HepG2 (cell line): ENCODE measurements around the gene LCAT. TPM values are rescaled to one million over a fixed set of nuclear protein-coding genes. Genes with fewer than 3 reads are reported as not detected.
A peak's percentile ranks its signal among the peaks of the same experiment; 100 is the strongest.

Source experiments
- FOXC1 ChIP-seq: sonication (generic); formaldehyde crosslinking; IDR thresholded peaks from 2 replicates; pipeline ENCODE4 v1.8.0; 2022; ENCODE audit warnings: mild to moderate bottlenecking, missing genetic modification reagents, borderline replicate concordance
- HDAC6 ChIP-seq: fragments of 200-600 bp; sonication (generic); IDR thresholded peaks from 2 replicates; pipeline ENCODE4 v1.7.0; 2017; ENCODE audit warnings: mild to moderate bottlenecking, antibody characterized with exemption, low read length, low read depth
- HHEX ChIP-seq: IDR thresholded peaks from 2 replicates; pipeline ENCODE4 v1.6.1; 2016; ENCODE audit warnings: control low read depth
- JUN ChIP-seq: sonication (generic); formaldehyde crosslinking; IDR thresholded peaks from 2 replicates; pipeline ENCODE4 v1.4.0; 2020; ENCODE audit warnings: mild to moderate bottlenecking, missing genetic modification reagents
- MATR3 ChIP-seq: sonication (generic); formaldehyde crosslinking; IDR thresholded peaks from 2 replicates; pipeline ENCODE4 v1.4.0; 2020; ENCODE audit warnings: missing genetic modification reagents
- MED8 ChIP-seq: sonication (generic); formaldehyde crosslinking; IDR thresholded peaks from 2 replicates; pipeline ENCODE4 v1.8.1; 2023; ENCODE audit warnings: mild to moderate bottlenecking, missing genetic modification reagents; ENCODE audit not compliant: insufficient replicate concordance
- MEF2D ChIP-seq: sonication (generic); formaldehyde crosslinking; IDR thresholded peaks from 2 replicates; pipeline ENCODE4 v1.5.1; 2020; ENCODE audit warnings: mild to moderate bottlenecking, missing genetic modification reagents
- MXD4 ChIP-seq: IDR thresholded peaks from 2 replicates; pipeline ENCODE4 v1.6.1; 2016; ENCODE audit warnings: mild to moderate bottlenecking, missing biosample characterization, missing genetic modification reagents
- MYNN ChIP-seq: sonication (generic); formaldehyde crosslinking; IDR thresholded peaks from 2 replicates; pipeline ENCODE4 v1.4.0; 2020; ENCODE audit warnings: mild to moderate bottlenecking, low read depth, missing genetic modification reagents
- TBP ChIP-seq: sonication (generic); formaldehyde crosslinking; IDR thresholded peaks from 2 replicates; pipeline ENCODE4 v1.5.0; 2020; ENCODE audit warnings: missing genetic modification reagents
- ZBTB1 ChIP-seq: sonication (generic); formaldehyde crosslinking; IDR thresholded peaks from 2 replicates; pipeline ENCODE4 v1.4.0; 2020; ENCODE audit warnings: missing genetic modification reagents, borderline replicate concordance
- ZBTB3 ChIP-seq: sonication (generic); formaldehyde crosslinking; IDR thresholded peaks from 2 replicates; pipeline ENCODE4 v1.4.0; 2020; ENCODE audit warnings: low read depth, mild to moderate bottlenecking, moderate library complexity, missing genetic modification reagents, borderline replicate concordance
- ZBTB42 ChIP-seq: sonication (generic); formaldehyde crosslinking; IDR thresholded peaks from 2 replicates; pipeline ENCODE4 v1.5.0; 2020; ENCODE audit warnings: mild to moderate bottlenecking, missing genetic modification reagents
- ZNF616 ChIP-seq: sonication (generic); formaldehyde crosslinking; IDR thresholded peaks from 2 replicates; pipeline ENCODE4 v1.5.0; 2020; ENCODE audit warnings: low read depth, mild to moderate bottlenecking, missing genetic modification reagents
- ZNF674 ChIP-seq: sonication (generic); formaldehyde crosslinking; IDR thresholded peaks from 2 replicates; pipeline ENCODE4 v1.5.0; 2020; ENCODE audit warnings: low read depth, mild to moderate bottlenecking, missing genetic modification reagents
- ZNF788 ChIP-seq: sonication (generic); formaldehyde crosslinking; IDR thresholded peaks from 2 replicates; pipeline ENCODE4 v1.5.0; 2020; ENCODE audit warnings: mild to moderate bottlenecking, missing genetic modification reagents, borderline replicate concordance
- polyA plus RNA-seq, 8 experiments: library from polyadenylated mRNA; depleted of rRNA in 3 of 8; stranded (reverse) in 7 of 8; unstranded in 1 of 8; fragments of >200 nt; fragmentation: Illumina TruSeq in 4 of 8; extraction: Trizol in 4 of 8; gene quantifications; 2 replicates each; pipeline versions ENCODE4 v1.2.1 to v1.2.3, GENCODE V29; 2011 to 2016; ENCODE audit warnings: low read depth in 4 of 8, missing spikeins in 1 of 8, mixed read lengths in 1 of 8; ENCODE audit not compliant: insufficient read depth in 1 of 8
- total RNA-seq, 5 experiments: library from RNA; depleted of rRNA; stranded (reverse); fragments of >200 nt; fragmentation: Illumina TruSeq; extraction: Trizol; gene quantifications; 2 replicates each; pipeline ENCODE4 v1.2.3, GENCODE V29; 2016; ENCODE audit warnings: low read depth in 1 of 5
- TF ChIP-seq, protein P1 (sequence below): sonication (generic); formaldehyde crosslinking; IDR thresholded peaks from 2 replicates; pipeline ENCODE4 v1.5.0; 2020; ENCODE audit warnings: missing genetic modification reagents
- TF ChIP-seq, protein P2 (sequence below): sonication (generic); formaldehyde crosslinking; IDR thresholded peaks from 2 replicates; pipeline ENCODE4 v1.4.0; 2020; ENCODE audit warnings: missing genetic modification reagents
- TF ChIP-seq, protein P3 (sequence below): sonication (generic); formaldehyde crosslinking; IDR thresholded peaks from 2 replicates; pipeline ENCODE4 v1.4.0; 2020; ENCODE audit warnings: missing genetic modification reagents
- TF ChIP-seq, protein P4 (sequence below): sonication (generic); formaldehyde crosslinking; IDR thresholded peaks from 2 replicates; pipeline ENCODE4 v1.4.0; 2020; ENCODE audit warnings: missing genetic modification reagents, mild to moderate bottlenecking, borderline replicate concordance
- TF ChIP-seq, protein P5 (sequence below): sonication (generic); formaldehyde crosslinking; IDR thresholded peaks from 2 replicates; pipeline ENCODE4 v1.4.0; 2020; ENCODE audit warnings: missing genetic modification reagents
- TF ChIP-seq, protein P6 (sequence below): IDR thresholded peaks from 2 replicates; pipeline ENCODE4 v1.6.1; 2016

Gene LCAT
- total and polyA plus RNA-seq, 2 of the 13 experiments (the other 11 are each of a cell fraction or from before 2014, with no cell fraction given), result 36.1 to 38.9 TPM

DNA sequence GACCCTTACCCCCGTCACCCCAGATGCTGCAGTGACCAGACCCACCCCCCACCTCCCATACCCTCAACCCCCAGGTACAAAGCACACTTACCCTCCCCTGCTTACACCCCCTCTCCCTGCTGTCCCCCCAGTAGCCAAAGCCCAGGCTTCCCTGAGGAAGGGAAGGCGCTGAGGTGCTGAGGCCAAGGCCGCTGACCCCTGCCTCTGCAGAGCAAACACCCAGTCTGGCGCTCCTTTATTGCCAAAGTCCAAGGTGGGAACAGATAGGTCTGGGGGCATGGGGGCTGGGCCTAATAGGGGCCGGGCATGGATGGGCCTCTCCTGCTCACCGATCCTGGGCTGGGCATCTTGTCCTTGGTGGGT lies 683 bp downstream of the LCAT start (continued):
- TF ChIP-seq ZBTB3 (CRISPR knock-in tag), result 0 out of 2 replicates have a peak, but pooled peaks have one; percentile 18
- peak; percentile 78; the same call in 1 of the 2 replicates for TF ChIP-seq ZBTB42
- no peak for TF ChIP-seq ZNF616 (CRISPR knock-in tag)
- TF ChIP-seq TBP, result no peak
- TF ChIP-seq, protein P1, sequence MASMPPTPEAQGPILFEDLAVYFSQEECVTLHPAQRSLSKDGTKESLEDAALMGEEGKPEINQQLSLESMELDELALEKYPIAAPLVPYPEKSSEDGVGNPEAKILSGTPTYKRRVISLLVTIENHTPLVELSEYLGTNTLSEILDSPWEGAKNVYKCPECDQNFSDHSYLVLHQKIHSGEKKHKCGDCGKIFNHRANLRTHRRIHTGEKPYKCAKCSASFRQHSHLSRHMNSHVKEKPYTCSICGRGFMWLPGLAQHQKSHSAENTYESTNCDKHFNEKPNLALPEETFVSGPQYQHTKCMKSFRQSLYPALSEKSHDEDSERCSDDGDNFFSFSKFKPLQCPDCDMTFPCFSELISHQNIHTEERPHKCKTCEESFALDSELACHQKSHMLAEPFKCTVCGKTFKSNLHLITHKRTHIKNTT (CRISPR knock-in tag), result no peak
- no peak; the same call in 1 of the 2 replicates for TF ChIP-seq ZNF674
- TF ChIP-seq HHEX (CRISPR knock-in tag), result peak; percentile 83
- TF ChIP-seq, protein P2, sequence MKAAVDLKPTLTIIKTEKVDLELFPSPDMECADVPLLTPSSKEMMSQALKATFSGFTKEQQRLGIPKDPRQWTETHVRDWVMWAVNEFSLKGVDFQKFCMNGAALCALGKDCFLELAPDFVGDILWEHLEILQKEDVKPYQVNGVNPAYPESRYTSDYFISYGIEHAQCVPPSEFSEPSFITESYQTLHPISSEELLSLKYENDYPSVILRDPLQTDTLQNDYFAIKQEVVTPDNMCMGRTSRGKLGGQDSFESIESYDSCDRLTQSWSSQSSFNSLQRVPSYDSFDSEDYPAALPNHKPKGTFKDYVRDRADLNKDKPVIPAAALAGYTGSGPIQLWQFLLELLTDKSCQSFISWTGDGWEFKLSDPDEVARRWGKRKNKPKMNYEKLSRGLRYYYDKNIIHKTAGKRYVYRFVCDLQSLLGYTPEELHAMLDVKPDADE (CRISPR knock-in tag), result no peak; the same call in 1 of the 2 replicates
- no peak; the same call in 1 of the 2 replicates for TF ChIP-seq ZNF788
- TF ChIP-seq MED8 (CRISPR knock-in tag), result peak; percentile 83
- no peak for TF ChIP-seq FOXC1
- TF ChIP-seq, protein P3, sequence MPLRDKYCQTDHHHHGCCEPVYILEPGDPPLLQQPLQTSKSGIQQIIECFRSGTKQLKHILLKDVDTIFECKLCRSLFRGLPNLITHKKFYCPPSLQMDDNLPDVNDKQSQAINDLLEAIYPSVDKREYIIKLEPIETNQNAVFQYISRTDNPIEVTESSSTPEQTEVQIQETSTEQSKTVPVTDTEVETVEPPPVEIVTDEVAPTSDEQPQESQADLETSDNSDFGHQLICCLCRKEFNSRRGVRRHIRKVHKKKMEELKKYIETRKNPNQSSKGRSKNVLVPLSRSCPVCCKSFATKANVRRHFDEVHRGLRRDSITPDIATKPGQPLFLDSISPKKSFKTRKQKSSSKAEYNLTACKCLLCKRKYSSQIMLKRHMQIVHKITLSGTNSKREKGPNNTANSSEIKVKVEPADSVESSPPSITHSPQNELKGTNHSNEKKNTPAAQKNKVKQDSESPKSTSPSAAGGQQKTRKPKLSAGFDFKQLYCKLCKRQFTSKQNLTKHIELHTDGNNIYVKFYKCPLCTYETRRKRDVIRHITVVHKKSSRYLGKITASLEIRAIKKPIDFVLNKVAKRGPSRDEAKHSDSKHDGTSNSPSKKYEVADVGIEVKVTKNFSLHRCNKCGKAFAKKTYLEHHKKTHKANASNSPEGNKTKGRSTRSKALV (CRISPR knock-in tag), result 0 out of 2 replicates have a peak, but pooled peaks have one; percentile 18
- no peak for TF ChIP-seq ZBTB1 (CRISPR knock-in tag)
- no peak for TF ChIP-seq MATR3
- TF ChIP-seq MEF2D (CRISPR knock-in tag), result peak; percentile 16
- TF ChIP-seq, protein P4, sequence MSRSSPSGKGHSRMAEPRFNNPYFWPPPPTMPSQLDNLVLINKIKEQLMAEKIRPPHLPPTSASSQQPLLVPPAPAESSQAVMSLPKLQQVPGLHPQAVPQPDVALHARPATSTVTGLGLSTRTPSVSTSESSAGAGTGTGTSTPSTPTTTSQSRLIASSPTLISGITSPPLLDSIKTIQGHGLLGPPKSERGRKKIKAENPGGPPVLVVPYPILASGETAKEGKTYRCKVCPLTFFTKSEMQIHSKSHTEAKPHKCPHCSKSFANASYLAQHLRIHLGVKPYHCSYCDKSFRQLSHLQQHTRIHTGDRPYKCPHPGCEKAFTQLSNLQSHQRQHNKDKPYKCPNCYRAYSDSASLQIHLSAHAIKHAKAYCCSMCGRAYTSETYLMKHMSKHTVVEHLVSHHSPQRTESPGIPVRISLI (CRISPR knock-in tag), result 0 out of 2 replicates have a peak, but pooled peaks have one; percentile 10
- TF ChIP-seq, protein P5, sequence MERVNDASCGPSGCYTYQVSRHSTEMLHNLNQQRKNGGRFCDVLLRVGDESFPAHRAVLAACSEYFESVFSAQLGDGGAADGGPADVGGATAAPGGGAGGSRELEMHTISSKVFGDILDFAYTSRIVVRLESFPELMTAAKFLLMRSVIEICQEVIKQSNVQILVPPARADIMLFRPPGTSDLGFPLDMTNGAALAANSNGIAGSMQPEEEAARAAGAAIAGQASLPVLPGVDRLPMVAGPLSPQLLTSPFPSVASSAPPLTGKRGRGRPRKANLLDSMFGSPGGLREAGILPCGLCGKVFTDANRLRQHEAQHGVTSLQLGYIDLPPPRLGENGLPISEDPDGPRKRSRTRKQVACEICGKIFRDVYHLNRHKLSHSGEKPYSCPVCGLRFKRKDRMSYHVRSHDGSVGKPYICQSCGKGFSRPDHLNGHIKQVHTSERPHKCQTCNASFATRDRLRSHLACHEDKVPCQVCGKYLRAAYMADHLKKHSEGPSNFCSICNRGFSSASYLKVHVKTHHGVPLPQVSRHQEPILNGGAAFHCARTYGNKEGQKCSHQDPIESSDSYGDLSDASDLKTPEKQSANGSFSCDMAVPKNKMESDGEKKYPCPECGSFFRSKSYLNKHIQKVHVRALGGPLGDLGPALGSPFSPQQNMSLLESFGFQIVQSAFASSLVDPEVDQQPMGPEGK (CRISPR knock-in tag), result peak; percentile 87
- TF ChIP-seq MYNN (CRISPR knock-in tag), result no peak
- TF ChIP-seq JUN, result no peak
- TF ChIP-seq MXD4 (CRISPR knock-in tag), result no peak; the same call in 1 of the 2 replicates
- TF ChIP-seq HDAC6, result no peak
- TF ChIP-seq, protein P6, sequence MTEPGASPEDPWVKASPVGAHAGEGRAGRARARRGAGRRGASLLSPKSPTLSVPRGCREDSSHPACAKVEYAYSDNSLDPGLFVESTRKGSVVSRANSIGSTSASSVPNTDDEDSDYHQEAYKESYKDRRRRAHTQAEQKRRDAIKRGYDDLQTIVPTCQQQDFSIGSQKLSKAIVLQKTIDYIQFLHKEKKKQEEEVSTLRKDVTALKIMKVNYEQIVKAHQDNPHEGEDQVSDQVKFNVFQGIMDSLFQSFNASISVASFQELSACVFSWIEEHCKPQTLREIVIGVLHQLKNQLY (CRISPR knock-in tag), result 0 out of 2 replicates have a peak, but pooled peaks have one; percentile 27
